ENCODE data around the gene IGSF21.

GRCh38 chr1:18300376-18300775 lies 192.8 kb downstream of the IGSF21 start:
- TF ChIP-seq CTCF (IDR thresholded peaks at IDR 0.05) (no peak), POLR2AphosphoS5 (IDR thresholded peaks at IDR 0.05) (no peak), POLR2A (IDR thresholded peaks at IDR 0.05) (no peak)

Measured in suprapubic skin (tissue), 4 donors.